DOHH2 (cell line): ENCODE results near the gene CA5A.
A peak's percentile ranks its signal among the peaks of the same experiment; 100 is the strongest.
"Not testable (repeated sequence)": the region's sequence is repeated elsewhere in the genome, so short reads cannot be mapped to it uniquely, and the experiment has no call there.

Experiments used
- H3F3A ChIP-seq: fragments of 200-600 bp; sonication (generic), shearing (Covaris generic); 2 replicates; pipeline ENCODE4 v1.6.0; 2016; ENCODE audit warnings: antibody characterized with exemption, mild to moderate bottlenecking; ENCODE audit not compliant: control insufficient read depth, insufficient read depth
- H3K27ac ChIP-seq: fragments of 200-600 bp; sonication (generic); 2 replicates; pipeline ENCODE4 v1.5.1; 2014; ENCODE audit warnings: low read depth, mild to moderate bottlenecking, low read length, moderate library complexity
- H3K27me3 ChIP-seq: fragments of 200-600 bp; sonication (generic); 2 replicates; pipeline ENCODE4 v1.6.1; 2014; ENCODE audit warnings: mild to moderate bottlenecking, low read length, mixed read lengths; ENCODE audit not compliant: control insufficient read depth
- H3K36me3 ChIP-seq: fragments of 200-600 bp; sonication (generic); 2 replicates; pipeline ENCODE4 v1.6.1; 2014; ENCODE audit warnings: mild to moderate bottlenecking, low read length, moderate library complexity, mixed read lengths; ENCODE audit not compliant: control insufficient read depth
- H3K4me1 ChIP-seq: fragments of 200-600 bp; sonication (generic); 2 replicates; pipeline ENCODE4 v1.6.1; 2014; ENCODE audit warnings: mild to moderate bottlenecking, low read length, mixed read lengths; ENCODE audit not compliant: control insufficient read depth
- H3K4me2 ChIP-seq: fragments of 200-600 bp; sonication (generic); 2 replicates; pipeline ENCODE4 v1.6.0; 2014; ENCODE audit warnings: mild to moderate bottlenecking, low read length, moderate library complexity
- H3K4me3 ChIP-seq: fragments of 200-600 bp; sonication (generic); 2 replicates; pipeline ENCODE4 v1.5.1; 2014; ENCODE audit warnings: mild to moderate bottlenecking, low read length, mixed read lengths
- H3K79me2 ChIP-seq: fragments of 200-600 bp; sonication (generic); 2 replicates; pipeline ENCODE4 v1.6.1; 2014; ENCODE audit warnings: mild to moderate bottlenecking, low read length, mixed read lengths; ENCODE audit not compliant: control insufficient read depth
- H3K9me2 ChIP-seq: fragments of 200-600 bp; sonication (generic); replicated peaks from 2 replicates; pipeline ENCODE4 v1.6.1; 2014; ENCODE audit warnings: mild to moderate bottlenecking, low read length, mixed read lengths; ENCODE audit not compliant: control insufficient read depth
- H3K9me3 ChIP-seq: fragments of 200-600 bp; sonication (generic); 2 replicates; pipeline ENCODE4 v1.6.1; 2014; ENCODE audit warnings: antibody characterized with exemption, low read length, mixed read lengths; ENCODE audit not compliant: control insufficient read depth, insufficient read depth
- H4K20me1 ChIP-seq: fragments of 200-600 bp; sonication (generic); 2 replicates; pipeline ENCODE4 v1.6.0; 2014; ENCODE audit warnings: low read depth, mild to moderate bottlenecking, antibody characterized with exemption, low read length, moderate library complexity; ENCODE audit not compliant: control insufficient read depth, insufficient read depth
- EZH2phosphoT487 ChIP-seq: fragments of 200-600 bp; sonication (generic); IDR thresholded peaks from 2 replicates; pipeline ENCODE4 v1.6.1; 2017; ENCODE audit warnings: borderline replicate concordance, mild to moderate bottlenecking, antibody characterized with exemption, low read length, moderate library complexity, mixed read lengths
- TF ChIP-seq, protein P1 (sequence below): fragments of 200-600 bp; sonication (generic); IDR thresholded peaks from one replicate; pipeline ENCODE4 v1.5.1; 2014; ENCODE audit warnings: antibody characterized with exemption, mild to moderate bottlenecking, low read depth, low read length; ENCODE audit not compliant: poor library complexity, severe bottlenecking

Gene CA5A

DNA sequence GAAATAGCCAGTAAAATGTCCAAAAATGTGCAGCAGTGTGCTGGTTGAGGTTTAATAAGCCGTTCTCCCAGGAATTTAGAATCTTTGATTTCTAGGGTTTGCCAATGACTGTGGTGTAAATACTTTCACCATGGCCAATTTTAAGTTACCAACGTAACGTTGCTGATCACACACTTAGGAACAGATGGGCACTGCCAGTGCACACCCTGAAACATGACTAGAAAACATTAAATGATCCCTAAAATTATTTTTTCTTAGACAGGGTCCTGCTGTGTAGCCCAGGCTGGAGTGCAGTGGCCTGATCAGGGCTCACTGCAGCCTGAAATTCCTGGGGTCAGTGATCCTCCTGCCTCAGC lies 3.2 kb downstream of the CA5A start:
- Histone ChIP-seq H3K9me3 (no peaks in the 10 kb centered on the region), H3K4me3 (no peak overlapping the region), H3K27ac (no peak overlapping the region), H3K4me1 (no peaks in the 10 kb centered on the region), H3K79me2 (no peaks in the 10 kb centered on the region), H4K20me1 (no peaks in the 10 kb centered on the region), H3F3A (no peaks in the 10 kb centered on the region), H3K9me2 (no peaks in the 10 kb centered on the region), H3K4me2 (no peak overlapping the region), H3K36me3 (no peaks in the 10 kb centered on the region), H3K27me3 (no peaks in the 10 kb centered on the region)
- TF ChIP-seq, protein P1, sequence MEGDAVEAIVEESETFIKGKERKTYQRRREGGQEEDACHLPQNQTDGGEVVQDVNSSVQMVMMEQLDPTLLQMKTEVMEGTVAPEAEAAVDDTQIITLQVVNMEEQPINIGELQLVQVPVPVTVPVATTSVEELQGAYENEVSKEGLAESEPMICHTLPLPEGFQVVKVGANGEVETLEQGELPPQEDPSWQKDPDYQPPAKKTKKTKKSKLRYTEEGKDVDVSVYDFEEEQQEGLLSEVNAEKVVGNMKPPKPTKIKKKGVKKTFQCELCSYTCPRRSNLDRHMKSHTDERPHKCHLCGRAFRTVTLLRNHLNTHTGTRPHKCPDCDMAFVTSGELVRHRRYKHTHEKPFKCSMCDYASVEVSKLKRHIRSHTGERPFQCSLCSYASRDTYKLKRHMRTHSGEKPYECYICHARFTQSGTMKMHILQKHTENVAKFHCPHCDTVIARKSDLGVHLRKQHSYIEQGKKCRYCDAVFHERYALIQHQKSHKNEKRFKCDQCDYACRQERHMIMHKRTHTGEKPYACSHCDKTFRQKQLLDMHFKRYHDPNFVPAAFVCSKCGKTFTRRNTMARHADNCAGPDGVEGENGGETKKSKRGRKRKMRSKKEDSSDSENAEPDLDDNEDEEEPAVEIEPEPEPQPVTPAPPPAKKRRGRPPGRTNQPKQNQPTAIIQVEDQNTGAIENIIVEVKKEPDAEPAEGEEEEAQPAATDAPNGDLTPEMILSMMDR = no peak
- no peak for TF ChIP-seq EZH2phosphoT487

DNA sequence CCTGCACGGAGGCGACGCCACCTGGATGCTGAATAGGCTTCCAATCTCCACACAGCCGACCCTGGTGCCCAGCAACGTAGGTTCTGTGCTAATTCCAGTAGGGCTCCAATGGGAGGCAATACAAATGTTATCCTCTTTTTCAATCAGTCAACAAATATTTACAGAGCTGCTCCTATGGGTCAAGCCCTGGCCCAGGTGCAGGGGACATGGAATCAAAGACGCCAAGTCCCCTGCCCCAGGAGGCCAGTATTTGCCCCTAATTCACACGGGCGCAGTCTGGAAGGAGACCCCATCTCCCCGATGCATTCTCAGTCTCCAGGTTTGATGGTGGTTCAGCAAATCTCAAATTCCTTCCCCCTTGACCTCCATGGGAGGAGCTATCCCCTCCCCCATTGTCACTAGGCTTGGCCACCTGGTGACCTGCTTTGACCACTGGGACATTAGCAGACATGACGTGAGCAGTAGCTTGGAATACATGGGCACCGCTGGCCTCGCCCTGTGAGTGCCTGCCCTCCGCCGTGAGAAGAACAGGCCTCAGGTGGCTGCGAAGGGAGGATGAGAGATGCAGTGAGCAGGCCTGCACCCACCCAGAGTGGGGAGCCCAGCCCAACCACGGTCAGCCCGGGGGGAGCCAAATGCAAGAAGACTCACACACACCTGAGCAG lies 3.7 kb downstream of the CA5A start:
- H3K9me2 ChIP-seq, H3K27me3 ChIP-seq, H4K20me1 ChIP-seq, H3K36me3 ChIP-seq, H3K4me2 ChIP-seq, H3K4me3 ChIP-seq, H3K4me1 ChIP-seq, H3K9me3 ChIP-seq, H3K79me2 ChIP-seq, H3K27ac ChIP-seq, H3F3A ChIP-seq: not testable (repeated sequence)

DNA sequence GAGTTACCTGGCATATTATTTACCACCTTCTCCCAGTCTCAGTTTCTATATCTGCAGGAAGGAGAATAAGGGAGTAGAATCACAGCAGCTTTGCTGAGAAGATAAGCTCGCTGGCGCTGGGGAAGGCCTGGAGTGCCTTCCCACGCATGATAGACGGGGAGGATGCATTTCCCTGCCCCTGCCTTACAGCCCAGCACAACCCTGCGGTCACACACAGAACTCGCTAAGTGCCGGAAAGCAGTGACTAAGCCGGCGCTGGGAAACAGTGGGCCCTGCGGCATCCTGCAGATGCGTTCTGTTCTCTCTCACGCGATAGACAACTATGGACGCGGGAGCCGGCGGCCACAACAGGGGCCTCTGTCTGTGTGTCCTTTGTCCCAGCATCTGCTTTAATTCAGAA lies 4.8 kb downstream of the CA5A start:
- no peaks in the 10 kb centered on the region for H3K79me2 ChIP-seq
- no peak overlapping the region for H3K4me3 ChIP-seq
- no peaks in the 10 kb centered on the region for H3K4me1 ChIP-seq
- H3F3A ChIP-seq = no peaks in the 10 kb centered on the region
- H3K27ac ChIP-seq = no peak overlapping the region
- H3K9me2 ChIP-seq = no peaks in the 10 kb centered on the region
- no peaks in the 10 kb centered on the region for H3K27me3 ChIP-seq
- H3K4me2 ChIP-seq = no peak overlapping the region
- TF ChIP-seq EZH2phosphoT487 = no peak
- TF ChIP-seq, protein P1 = no peak
- no peaks in the 10 kb centered on the region for H3K9me3 ChIP-seq
- H4K20me1 ChIP-seq = no peaks in the 10 kb centered on the region
- no peaks in the 10 kb centered on the region for H3K36me3 ChIP-seq

DNA sequence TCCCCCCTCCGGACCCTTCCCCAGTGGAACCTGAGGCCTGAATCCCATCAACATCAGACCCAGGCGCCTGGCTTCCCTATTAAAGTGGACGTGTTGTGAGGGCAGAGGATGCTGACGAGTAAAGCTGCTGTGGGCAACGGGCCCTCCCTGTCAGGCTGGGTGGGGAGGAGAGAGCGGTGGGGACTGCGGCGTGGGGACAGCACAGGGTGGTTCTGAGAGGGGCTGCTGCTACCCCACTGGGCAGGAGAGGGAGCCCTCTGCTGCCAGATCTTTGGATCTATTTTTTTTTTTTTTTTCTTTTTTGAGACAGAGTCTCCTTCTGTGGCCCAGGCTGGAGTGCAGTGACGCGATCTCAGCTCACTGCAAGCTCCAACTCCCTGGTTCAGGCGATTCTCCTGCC lies 5.9 kb downstream of the CA5A start:
- peaks cover 2% of the 10 kb centered on the region for H3K27me3 ChIP-seq

More for the DNA sequence above, 5.9 kb downstream of the CA5A start:
- Histone ChIP-seq H3K79me2 (no peaks in the 10 kb centered on the region), H3F3A (no peaks in the 10 kb centered on the region), H4K20me1 (no peaks in the 10 kb centered on the region), H3K4me2 (no peak overlapping the region), H3K4me3 (no peak overlapping the region), H3K4me1 (no peaks in the 10 kb centered on the region), H3K27ac (no peak overlapping the region), H3K9me2 (no peaks in the 10 kb centered on the region), H3K9me3 (no peaks in the 10 kb centered on the region), H3K36me3 (no peaks in the 10 kb centered on the region)
- TF ChIP-seq EZH2phosphoT487 = no peak
- TF ChIP-seq, protein P1 = peak; percentile 32
